ENCODE measurements around the gene ANO1.

Gene ANO1

GRCh38 chr11:70230151-70230839, 152.2 kb downstream of the ANO1 start:
- TF ChIP-seq, protein P1, sequence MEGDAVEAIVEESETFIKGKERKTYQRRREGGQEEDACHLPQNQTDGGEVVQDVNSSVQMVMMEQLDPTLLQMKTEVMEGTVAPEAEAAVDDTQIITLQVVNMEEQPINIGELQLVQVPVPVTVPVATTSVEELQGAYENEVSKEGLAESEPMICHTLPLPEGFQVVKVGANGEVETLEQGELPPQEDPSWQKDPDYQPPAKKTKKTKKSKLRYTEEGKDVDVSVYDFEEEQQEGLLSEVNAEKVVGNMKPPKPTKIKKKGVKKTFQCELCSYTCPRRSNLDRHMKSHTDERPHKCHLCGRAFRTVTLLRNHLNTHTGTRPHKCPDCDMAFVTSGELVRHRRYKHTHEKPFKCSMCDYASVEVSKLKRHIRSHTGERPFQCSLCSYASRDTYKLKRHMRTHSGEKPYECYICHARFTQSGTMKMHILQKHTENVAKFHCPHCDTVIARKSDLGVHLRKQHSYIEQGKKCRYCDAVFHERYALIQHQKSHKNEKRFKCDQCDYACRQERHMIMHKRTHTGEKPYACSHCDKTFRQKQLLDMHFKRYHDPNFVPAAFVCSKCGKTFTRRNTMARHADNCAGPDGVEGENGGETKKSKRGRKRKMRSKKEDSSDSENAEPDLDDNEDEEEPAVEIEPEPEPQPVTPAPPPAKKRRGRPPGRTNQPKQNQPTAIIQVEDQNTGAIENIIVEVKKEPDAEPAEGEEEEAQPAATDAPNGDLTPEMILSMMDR (conservative IDR thresholded peaks at IDR 0.05): no peak
- H3K27ac ChIP-seq: no peak overlapping the region

- H3K27ac ChIP-seq: no peak overlapping the region
- TF ChIP-seq, protein P1 (conservative IDR thresholded peaks at IDR 0.05): no peak
These were observed 153.0 kb downstream of the ANO1 start for GRCh38 chr11:70230840-70231710.

- no peak overlapping the region for H3K27ac ChIP-seq
- TF ChIP-seq, protein P1 (conservative IDR thresholded peaks at IDR 0.05): no peak
These were observed 154.9 kb downstream of the ANO1 start for GRCh38 chr11:70233034-70233433.

- TF ChIP-seq, protein P1 (conservative IDR thresholded peaks at IDR 0.05): no peak
- no peak overlapping the region for H3K27ac ChIP-seq
These were observed 155.4 kb downstream of the ANO1 start for GRCh38 chr11:70233511-70233934.

DNA sequence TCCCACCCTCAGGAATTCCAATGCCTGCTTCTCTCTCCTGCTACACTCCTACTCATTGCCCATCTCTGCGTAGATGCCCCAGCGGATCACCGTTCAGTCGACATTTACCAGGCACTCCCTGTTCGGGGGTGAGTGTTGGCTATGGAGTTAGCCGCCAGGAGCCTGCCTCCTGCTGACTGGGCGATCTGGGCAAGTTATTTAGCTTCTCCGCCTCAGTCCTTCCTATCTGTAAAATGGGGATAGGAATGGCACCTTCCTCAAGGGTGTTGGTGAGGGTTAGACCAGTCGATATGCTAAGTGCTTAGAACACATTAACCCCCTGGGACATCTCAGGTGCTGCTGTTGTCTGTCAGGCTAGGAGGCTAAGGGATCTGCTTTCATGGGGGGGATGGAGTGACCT, 155.8 kb downstream of the ANO1 start:
- no peak overlapping the region for H3K27ac ChIP-seq
- TF ChIP-seq, protein P1 (conservative IDR thresholded peaks at IDR 0.05): no peak

Data from VCaP (cell line).